Hypothalamus (tissue), 51 donors: Measurements from ENCODE around the gene GRIK5.

Source experiments
- DNase-seq, 51 donors: peaks; one replicate each; lab custom pipeline; 2025; lab: John Stamatoyannopoulos, UW

The GRIK5 gene

GRCh38 chr19:41959056-41960053 lies 110.7 kb downstream of the GRIK5 start, which contains the start of gene RABAC1:
Gene RABAC1 (minus strand): TSS chr19:41959321. CDS start chr19:41959292, 29 bp downstream.
- DNase-seq = peak; percentile 27 to 93 (median 82)

GRCh38 chr19:41958367-41959055 lies 111.5 kb downstream of the GRIK5 start:
- DNase-seq = peak in 43 of 51 donors; percentile 4 to 76 (median 32)

- DNase-seq = peak in 30 of 51 donors; percentile 1 to 61 (median 28)
These were observed 112.1 kb downstream of the GRIK5 start for GRCh38 chr19:41957838-41958366.

GRCh38 chr19:41957161-41957837 lies 112.7 kb downstream of the GRIK5 start:
- no peak for DNase-seq

GRCh38 chr19:41956621-41957020 lies 113.4 kb downstream of the GRIK5 start:
- DNase-seq = no peak

GRCh38 chr19:41955521-41955920 lies 114.5 kb downstream of the GRIK5 start:
- no peak for DNase-seq

- peak in 49 of 51 donors; percentile 8 to 81 (median 52) for DNase-seq
These were observed 118.3 kb downstream of the GRIK5 start for GRCh38 chr19:41951686-41952172.
